ENCODE data around the gene SPATA2L.

SPATA2L gene

GRCh38 chr16:89701425-89702406 is at the start of gene SPATA2L:
TSS of gene SPATA2L (minus strand) at chr16:89701705. CDS start at chr16:89701232, 473 bp downstream.
- peak; percentile 86 for DNase-seq

- no peak for DNase-seq
These were observed 48.1 kb upstream of the SPATA2L start for GRCh38 chr16:89749637-89750036.

- DNase-seq, result no peak
These were observed 47.4 kb upstream of the SPATA2L start for GRCh38 chr16:89748921-89749320.

GRCh38 chr16:89748076-89748475 is 46.6 kb upstream of the SPATA2L start:
- no peak for DNase-seq

- DNase-seq, result no peak
These were observed 44.5 kb upstream of the SPATA2L start for GRCh38 chr16:89746043-89746442.

- DNase-seq, result no peak
These were observed 43.3 kb upstream of the SPATA2L start for GRCh38 chr16:89744813-89745212.

- no peak for DNase-seq
These were observed 41.4 kb upstream of the SPATA2L start for GRCh38 chr16:89742948-89743347.

- DNase-seq, result no peak
These were observed 40.0 kb upstream of the SPATA2L start for GRCh38 chr16:89741342-89742014.

GRCh38 chr16:89739383-89739782 is 37.9 kb upstream of the SPATA2L start:
- no peak for DNase-seq

- no peak for DNase-seq
These were observed 37.2 kb upstream of the SPATA2L start for GRCh38 chr16:89738538-89739317.

GRCh38 chr16:89738072-89738377 is 36.5 kb upstream of the SPATA2L start:
- DNase-seq, result no peak

GRCh38 chr16:89737341-89738071 is 36.0 kb upstream of the SPATA2L start:
- DNase-seq, result no peak

- no peak for DNase-seq
These were observed 35.0 kb upstream of the SPATA2L start for GRCh38 chr16:89736554-89736953.

- DNase-seq, result no peak
These were observed 32.3 kb upstream of the SPATA2L start for GRCh38 chr16:89733792-89734191.

- no peak for DNase-seq
These were observed 31.8 kb upstream of the SPATA2L start for GRCh38 chr16:89733322-89733721.

- no peak for DNase-seq
These were observed 31.4 kb upstream of the SPATA2L start for GRCh38 chr16:89732918-89733242.

- DNase-seq, result no peak
These were observed 30.8 kb upstream of the SPATA2L start for GRCh38 chr16:89732142-89732917.

- DNase-seq, result no peak
These were observed 29.2 kb upstream of the SPATA2L start for GRCh38 chr16:89730610-89731234.

- no peak for DNase-seq
These were observed 28.5 kb upstream of the SPATA2L start for GRCh38 chr16:89729863-89730593.

GRCh38 chr16:89729293-89729692 is 27.8 kb upstream of the SPATA2L start:
- no peak for DNase-seq
